ENCODE measurements around the gene DOCK3.
"Not testable (repeated sequence)": the region's sequence is repeated elsewhere in the genome, so short reads cannot be mapped to it uniquely, and the experiment has no call there.

The DOCK3 gene

DNA sequence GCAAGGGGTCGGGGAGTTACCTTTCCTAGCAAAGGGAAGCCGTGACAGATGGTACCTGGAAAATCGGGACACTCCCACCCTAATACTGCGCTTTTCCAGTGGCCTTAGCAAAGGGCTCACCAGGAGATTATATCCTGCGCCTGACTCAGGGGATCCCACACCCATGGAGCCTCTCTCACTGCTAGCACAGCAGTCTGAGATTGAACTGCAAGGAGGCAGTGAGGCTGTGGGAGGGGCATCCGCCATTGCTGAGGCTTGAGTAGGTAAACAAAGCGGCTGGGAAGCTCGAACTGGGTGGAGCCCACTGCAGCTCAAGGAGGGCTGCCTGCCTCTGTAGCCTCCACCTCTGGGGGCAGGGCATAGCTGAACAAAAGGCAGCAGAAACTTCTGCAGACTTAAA, 693.5 kb downstream of the DOCK3 start:
- not testable (repeated sequence) for H3K4me1 ChIP-seq (ENCODE audit: control insufficient read depth in 5 of 5, insufficient read depth in 5 of 5, low read length in 5 of 5); H3K4me3 ChIP-seq (ENCODE audit: low read depth in 1 of 5, low read length in 5 of 5); H3K9ac ChIP-seq (ENCODE audit: low read length in 5 of 5); H3K27ac ChIP-seq (ENCODE audit: low read depth, low read length); H3K9me3 ChIP-seq (ENCODE audit: control insufficient read depth in 5 of 5, low read length in 5 of 5); H3K36me3 ChIP-seq (ENCODE audit: control insufficient read depth in 5 of 5, insufficient read depth in 5 of 5, low read length in 5 of 5); H3K27me3 ChIP-seq (ENCODE audit: control insufficient read depth in 5 of 5, insufficient read depth in 4 of 5, low read length in 5 of 5)

DNA sequence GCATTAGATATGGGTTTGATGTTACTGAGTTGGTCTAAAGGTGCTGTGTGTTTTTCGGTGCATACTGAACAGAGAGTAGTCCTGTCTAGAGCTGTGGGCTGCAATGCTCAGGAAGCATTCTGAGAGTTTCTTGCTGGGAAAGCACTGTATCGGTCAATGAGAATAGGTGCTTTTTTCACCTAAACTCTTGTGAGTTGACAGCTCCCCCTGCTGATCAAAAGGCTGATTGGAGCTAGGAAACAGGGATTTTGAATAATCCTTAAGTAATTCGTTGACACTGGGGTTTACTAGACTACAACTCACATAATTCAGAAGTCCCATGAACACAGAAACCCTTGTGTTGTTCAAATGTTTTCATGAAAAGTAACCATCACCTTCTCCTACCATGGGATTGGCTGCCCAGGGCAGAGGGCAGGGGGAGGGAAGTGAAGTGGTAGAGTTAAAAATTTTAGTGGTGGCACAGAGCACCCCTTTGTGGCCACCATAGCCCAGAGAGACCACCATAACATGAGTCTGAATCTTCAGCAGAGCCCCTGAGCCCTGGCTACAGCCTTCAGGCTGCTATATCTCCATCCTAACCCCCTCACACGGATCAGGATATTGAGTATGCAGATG, 697.3 kb downstream of the DOCK3 start:
- Histone ChIP-seq H3K9me3 (ENCODE audit: control insufficient read depth in 5 of 5, low read length in 5 of 5) (no peaks in the 10 kb centered on the region), H3K4me1 (ENCODE audit: control insufficient read depth in 5 of 5, insufficient read depth in 5 of 5, low read length in 5 of 5) (peaks cover 0 to 6% (median 2%) of the 10 kb centered on the region in 5 donors), H3K9ac (ENCODE audit: low read length in 5 of 5) (no peak overlapping the region), H3K27me3 (ENCODE audit: control insufficient read depth in 5 of 5, insufficient read depth in 4 of 5, low read length in 5 of 5) (peaks cover 0 to 4% (median 0%) of the 10 kb centered on the region in 5 donors), H3K36me3 (ENCODE audit: control insufficient read depth in 5 of 5, insufficient read depth in 5 of 5, low read length in 5 of 5) (no peaks in the 10 kb centered on the region), H3K27ac (ENCODE audit: low read depth, low read length) (no peak overlapping the region), H3K4me3 (ENCODE audit: low read depth in 1 of 5, low read length in 5 of 5) (no peak overlapping the region)

DNA sequence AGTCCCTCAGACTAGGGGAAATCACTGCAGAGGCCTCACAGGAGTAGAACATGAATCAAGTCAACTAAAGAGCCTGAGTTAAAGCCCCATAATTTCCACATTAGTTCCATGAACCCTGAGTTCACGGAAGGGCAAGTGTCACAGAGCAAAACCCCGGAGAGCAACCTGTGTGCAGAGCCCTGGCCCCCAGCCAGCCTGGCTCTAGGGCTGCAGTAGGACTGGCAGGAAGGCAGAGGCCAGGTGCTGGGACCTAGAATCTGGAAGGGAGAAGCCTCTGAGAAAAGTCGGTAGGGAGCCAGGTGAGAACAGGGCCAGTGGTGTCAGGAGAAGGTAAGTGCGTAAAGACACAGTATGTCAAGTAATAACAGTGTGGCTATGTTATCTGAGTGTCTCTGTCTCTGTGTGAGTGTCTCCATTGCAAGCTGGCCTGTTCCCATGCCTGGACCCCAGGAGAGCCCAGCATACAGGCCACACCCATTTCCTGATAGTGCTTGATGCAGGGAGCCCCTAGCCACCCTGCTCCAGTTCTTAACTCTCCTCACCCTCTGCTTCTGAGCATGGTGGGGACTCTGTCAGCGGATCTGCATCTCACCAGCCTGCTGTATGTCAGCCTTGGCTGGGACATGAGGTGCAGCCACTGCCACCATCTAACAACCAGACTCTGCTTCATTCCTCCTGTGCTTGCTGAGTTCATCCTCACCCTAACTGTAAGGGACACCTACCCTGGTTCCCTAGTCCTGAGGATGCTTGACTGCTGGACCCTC, 699.1 kb downstream of the DOCK3 start:
- Histone ChIP-seq H3K27ac (ENCODE audit: low read depth, low read length) (no peak overlapping the region), H3K36me3 (ENCODE audit: control insufficient read depth in 5 of 5, insufficient read depth in 5 of 5, low read length in 5 of 5) (no peaks in the 10 kb centered on the region), H3K9me3 (ENCODE audit: control insufficient read depth in 5 of 5, low read length in 5 of 5) (no peaks in the 10 kb centered on the region), H3K4me1 (ENCODE audit: control insufficient read depth in 5 of 5, insufficient read depth in 5 of 5, low read length in 5 of 5) (peaks cover 0 to 6% (median 2%) of the 10 kb centered on the region in 5 donors), H3K9ac (ENCODE audit: low read length in 5 of 5) (no peak overlapping the region), H3K4me3 (ENCODE audit: low read depth in 1 of 5, low read length in 5 of 5) (no peak overlapping the region), H3K27me3 (ENCODE audit: control insufficient read depth in 5 of 5, insufficient read depth in 4 of 5, low read length in 5 of 5) (peaks cover 0 to 4% (median 0%) of the 10 kb centered on the region in 5 donors)

DNA sequence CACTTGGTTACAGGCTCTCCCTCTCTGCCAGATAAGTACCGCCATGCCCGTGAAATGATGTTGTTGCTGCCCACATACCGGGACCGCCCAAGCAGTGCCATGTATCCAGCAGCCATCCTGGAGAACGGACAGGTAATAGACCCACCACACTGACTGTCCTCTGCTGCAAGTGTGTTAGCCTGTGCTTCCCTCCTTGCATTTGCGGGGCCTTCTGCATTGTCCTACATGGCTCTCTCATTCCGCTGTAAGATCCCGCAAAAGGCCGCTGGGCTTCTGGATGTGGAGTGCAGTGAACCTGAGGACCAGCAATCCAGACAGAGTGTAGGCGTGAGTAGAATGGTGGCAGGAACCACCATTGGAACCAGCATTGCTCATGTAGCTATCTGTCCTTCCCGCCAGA, 699.7 kb downstream of the DOCK3 start:
- Histone ChIP-seq H3K4me3 (ENCODE audit: low read depth in 1 of 5, low read length in 5 of 5) (no peak overlapping the region), H3K4me1 (ENCODE audit: control insufficient read depth in 5 of 5, insufficient read depth in 5 of 5, low read length in 5 of 5) (peaks cover 0 to 6% (median 2%) of the 10 kb centered on the region in 5 donors), H3K27me3 (ENCODE audit: control insufficient read depth in 5 of 5, insufficient read depth in 4 of 5, low read length in 5 of 5) (peaks cover 0 to 4% (median 0%) of the 10 kb centered on the region in 5 donors), H3K36me3 (ENCODE audit: control insufficient read depth in 5 of 5, insufficient read depth in 5 of 5, low read length in 5 of 5) (no peaks in the 10 kb centered on the region), H3K9ac (ENCODE audit: low read length in 5 of 5) (no peak overlapping the region), H3K9me3 (ENCODE audit: control insufficient read depth in 5 of 5, low read length in 5 of 5) (no peaks in the 10 kb centered on the region), H3K27ac (ENCODE audit: low read depth, low read length) (no peak overlapping the region)

DNA sequence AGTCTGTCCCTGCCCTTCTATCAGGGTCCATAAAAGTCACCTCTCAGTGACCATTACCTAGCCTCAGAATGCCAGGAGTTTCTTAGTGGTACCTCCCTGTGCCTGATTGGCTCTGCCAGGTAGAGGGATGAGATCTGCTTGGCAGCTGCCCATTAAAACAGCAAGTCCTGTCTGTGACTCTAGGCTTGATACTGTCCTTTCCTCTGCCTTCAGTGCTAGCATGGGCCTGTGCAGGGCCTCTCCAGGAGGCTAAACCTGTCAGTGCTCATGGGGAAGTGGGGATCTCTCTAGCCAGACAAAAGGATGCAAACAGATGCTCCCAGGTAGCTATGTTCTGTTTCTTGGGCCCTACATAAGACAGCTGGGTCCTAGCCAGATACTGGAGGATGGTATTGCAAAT, 700.4 kb downstream of the DOCK3 start:
- Histone ChIP-seq H3K4me3 (ENCODE audit: low read depth in 1 of 5, low read length in 5 of 5) (no peak overlapping the region), H3K27me3 (ENCODE audit: control insufficient read depth in 5 of 5, insufficient read depth in 4 of 5, low read length in 5 of 5) (peaks cover 0 to 4% (median 0%) of the 10 kb centered on the region in 5 donors), H3K4me1 (ENCODE audit: control insufficient read depth in 5 of 5, insufficient read depth in 5 of 5, low read length in 5 of 5) (peaks cover 0 to 6% (median 2%) of the 10 kb centered on the region in 5 donors), H3K9ac (ENCODE audit: low read length in 5 of 5) (no peak overlapping the region), H3K27ac (ENCODE audit: low read depth, low read length) (no peak overlapping the region), H3K36me3 (ENCODE audit: control insufficient read depth in 5 of 5, insufficient read depth in 5 of 5, low read length in 5 of 5) (no peaks in the 10 kb centered on the region), H3K9me3 (ENCODE audit: control insufficient read depth in 5 of 5, low read length in 5 of 5) (no peaks in the 10 kb centered on the region)

DNA sequence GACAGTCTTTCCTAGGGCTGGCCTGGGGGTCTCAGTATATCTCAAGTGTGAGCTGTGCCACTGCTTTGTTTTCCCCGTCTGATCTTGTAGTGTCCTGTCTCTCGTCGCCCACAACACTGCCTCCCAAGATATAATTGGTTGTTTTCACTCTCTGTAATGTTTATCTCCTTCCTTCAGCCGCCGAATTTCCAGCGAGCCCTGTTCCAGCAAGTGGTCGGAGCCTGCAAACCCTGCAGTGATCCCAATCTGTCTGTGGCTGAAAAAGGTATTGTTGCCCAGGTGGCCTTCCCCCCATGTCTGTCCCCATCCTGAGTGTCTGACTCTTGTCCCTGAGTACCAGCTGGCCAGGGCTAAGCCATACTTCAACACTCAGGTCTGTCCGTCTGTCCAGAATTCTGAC, 700.8 kb downstream of the DOCK3 start:
- no peak overlapping the region for H3K27ac ChIP-seq (ENCODE audit: low read depth, low read length)
- no peaks in the 10 kb centered on the region for H3K36me3 ChIP-seq (ENCODE audit: control insufficient read depth in 5 of 5, insufficient read depth in 5 of 5, low read length in 5 of 5)
- H3K27me3 ChIP-seq (ENCODE audit: control insufficient read depth in 5 of 5, insufficient read depth in 4 of 5, low read length in 5 of 5) = peaks cover 0 to 4% (median 0%) of the 10 kb centered on the region in 5 donors
- H3K9ac ChIP-seq (ENCODE audit: low read length in 5 of 5) = no peak overlapping the region
- H3K4me3 ChIP-seq (ENCODE audit: low read depth in 1 of 5, low read length in 5 of 5) = no peak overlapping the region
- H3K4me1 ChIP-seq (ENCODE audit: control insufficient read depth in 5 of 5, insufficient read depth in 5 of 5, low read length in 5 of 5) = peaks cover 0 to 6% (median 2%) of the 10 kb centered on the region in 5 donors
- H3K9me3 ChIP-seq (ENCODE audit: control insufficient read depth in 5 of 5, low read length in 5 of 5) = no peaks in the 10 kb centered on the region

DNA sequence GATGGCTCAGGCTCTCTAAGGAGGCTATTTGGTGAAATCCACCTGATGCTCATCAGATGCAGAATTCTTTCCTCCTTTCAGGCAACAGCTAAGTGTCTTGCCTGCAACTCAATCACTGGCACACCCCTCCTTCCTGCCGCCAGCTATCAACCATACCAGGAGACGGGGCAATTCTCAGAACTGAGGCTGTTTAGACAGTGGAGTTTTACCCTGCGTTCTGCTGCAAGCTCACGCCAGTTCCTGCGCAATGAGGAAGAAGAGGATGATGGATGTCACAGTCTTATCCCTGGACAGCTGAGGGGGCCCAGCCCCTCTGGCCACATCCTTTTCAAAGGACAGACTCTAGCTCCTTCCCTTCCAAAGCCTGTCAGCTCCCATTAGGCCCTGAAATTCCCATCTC, 703.3 kb downstream of the DOCK3 start:
- Histone ChIP-seq H3K27ac (ENCODE audit: low read depth, low read length) (no peak overlapping the region), H3K4me3 (ENCODE audit: low read depth in 1 of 5, low read length in 5 of 5) (no peak overlapping the region), H3K4me1 (ENCODE audit: control insufficient read depth in 5 of 5, insufficient read depth in 5 of 5, low read length in 5 of 5) (peaks cover 0 to 3% (median under 1%) of the 10 kb centered on the region in 5 donors), H3K9me3 (ENCODE audit: control insufficient read depth in 5 of 5, low read length in 5 of 5) (no peaks in the 10 kb centered on the region), H3K27me3 (ENCODE audit: control insufficient read depth in 5 of 5, insufficient read depth in 4 of 5, low read length in 5 of 5) (peaks cover 0 to 4% (median 0%) of the 10 kb centered on the region in 5 donors), H3K36me3 (ENCODE audit: control insufficient read depth in 5 of 5, insufficient read depth in 5 of 5, low read length in 5 of 5) (no peaks in the 10 kb centered on the region), H3K9ac (ENCODE audit: low read length in 5 of 5) (no peak overlapping the region)

DNA sequence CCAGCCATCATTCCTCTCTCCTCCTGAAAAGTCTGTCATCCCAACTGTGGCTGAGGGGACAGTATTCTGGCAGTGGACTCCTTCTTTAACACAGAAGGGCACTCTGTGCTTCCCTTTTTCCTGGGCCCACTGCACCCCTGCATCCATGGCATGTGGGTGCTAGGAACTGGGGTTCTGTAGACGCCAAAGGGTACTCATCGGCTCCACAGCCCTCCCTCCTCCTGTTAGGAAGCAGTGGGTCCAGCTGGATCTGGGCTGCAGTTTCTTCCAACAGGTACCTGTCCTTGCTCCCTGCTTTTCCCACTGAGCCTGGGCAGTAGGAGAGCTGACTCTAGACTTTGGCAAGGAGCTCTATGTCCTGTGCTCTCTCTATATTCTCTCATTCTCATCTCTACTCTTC, 704.0 kb downstream of the DOCK3 start:
- Histone ChIP-seq H3K36me3 (ENCODE audit: control insufficient read depth in 5 of 5, insufficient read depth in 5 of 5, low read length in 5 of 5) (no peaks in the 10 kb centered on the region), H3K27ac (ENCODE audit: low read depth, low read length) (no peak overlapping the region), H3K27me3 (ENCODE audit: control insufficient read depth in 5 of 5, insufficient read depth in 4 of 5, low read length in 5 of 5) (peaks cover 0 to 4% (median 0%) of the 10 kb centered on the region in 5 donors), H3K9ac (ENCODE audit: low read length in 5 of 5) (no peak overlapping the region), H3K4me1 (ENCODE audit: control insufficient read depth in 5 of 5, insufficient read depth in 5 of 5, low read length in 5 of 5) (peaks cover 0 to 3% (median 2%) of the 10 kb centered on the region in 5 donors), H3K9me3 (ENCODE audit: control insufficient read depth in 5 of 5, low read length in 5 of 5) (no peaks in the 10 kb centered on the region), H3K4me3 (ENCODE audit: low read depth in 1 of 5, low read length in 5 of 5) (no peak overlapping the region)

DNA sequence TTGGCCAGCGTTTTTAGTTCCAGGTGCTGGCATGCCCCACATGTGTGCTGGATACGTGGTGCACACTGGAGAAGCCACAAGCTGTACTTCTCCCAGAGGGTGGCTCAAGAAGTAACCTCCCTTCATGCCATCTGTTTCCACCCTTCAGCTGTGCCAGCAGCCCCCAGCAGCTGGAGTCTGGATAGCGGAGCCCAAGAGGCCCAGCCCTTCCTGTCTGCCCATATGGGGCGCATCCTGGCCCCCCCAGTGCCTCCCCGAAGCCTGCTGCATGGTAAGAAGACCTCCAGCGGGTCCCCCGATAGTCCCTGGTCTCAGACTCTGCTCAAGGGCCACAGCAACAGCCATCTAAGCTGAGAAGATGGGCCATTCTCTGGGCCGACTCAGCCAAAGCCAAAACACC, 704.6 kb downstream of the DOCK3 start:
- Histone ChIP-seq H3K27ac (ENCODE audit: low read depth, low read length) (no peak overlapping the region), H3K36me3 (ENCODE audit: control insufficient read depth in 5 of 5, insufficient read depth in 5 of 5, low read length in 5 of 5) (no peaks in the 10 kb centered on the region), H3K27me3 (ENCODE audit: control insufficient read depth in 5 of 5, insufficient read depth in 4 of 5, low read length in 5 of 5) (peaks cover 0 to 4% (median 0%) of the 10 kb centered on the region in 5 donors), H3K4me3 (ENCODE audit: low read depth in 1 of 5, low read length in 5 of 5) (no peak overlapping the region), H3K4me1 (ENCODE audit: control insufficient read depth in 5 of 5, insufficient read depth in 5 of 5, low read length in 5 of 5) (peaks cover 0 to 9% (median 8%) of the 10 kb centered on the region in 5 donors), H3K9ac (ENCODE audit: low read length in 5 of 5) (no peak overlapping the region), H3K9me3 (ENCODE audit: control insufficient read depth in 5 of 5, low read length in 5 of 5) (no peaks in the 10 kb centered on the region)

DNA sequence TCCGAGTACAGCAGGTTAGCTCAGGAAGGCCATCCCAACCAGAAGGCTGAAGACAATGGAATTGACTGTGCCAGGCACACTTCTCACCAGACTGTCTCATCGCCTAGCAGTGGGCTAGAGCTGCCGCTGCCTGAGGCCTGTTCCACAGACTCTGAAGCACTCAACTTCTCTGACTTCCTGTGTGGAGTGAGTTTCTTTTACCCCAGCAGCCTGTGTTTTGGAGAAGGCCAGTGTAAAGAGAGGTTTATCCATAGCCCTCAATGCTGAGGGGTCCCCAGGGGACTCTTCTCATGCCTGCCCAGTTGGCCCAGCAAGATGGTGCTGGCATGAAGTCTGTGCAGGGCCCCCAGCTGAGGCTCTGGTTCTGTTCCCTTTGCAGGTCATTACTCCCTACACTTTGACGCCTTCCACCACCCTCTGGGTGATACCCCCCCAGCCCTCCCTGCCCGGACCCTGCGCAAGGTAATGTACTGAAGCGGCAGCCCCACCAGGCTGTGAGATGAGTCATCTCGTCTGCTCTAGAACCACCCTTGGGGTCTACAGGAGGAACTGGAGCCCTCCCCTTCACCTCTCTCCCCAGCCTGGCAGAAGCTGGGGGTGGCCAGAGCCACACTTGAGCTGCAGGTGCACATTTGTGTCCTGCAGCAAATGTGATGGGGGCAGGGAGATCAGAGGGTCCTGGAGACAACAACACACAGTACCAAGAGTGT, 705.2 kb downstream of the DOCK3 start:
- no peak overlapping the region for H3K4me3 ChIP-seq (ENCODE audit: low read depth in 1 of 5, low read length in 5 of 5)
- H3K9me3 ChIP-seq (ENCODE audit: control insufficient read depth in 5 of 5, low read length in 5 of 5) = no peaks in the 10 kb centered on the region
- no peak overlapping the region for H3K27ac ChIP-seq (ENCODE audit: low read depth, low read length)
- no peaks in the 10 kb centered on the region for H3K36me3 ChIP-seq (ENCODE audit: control insufficient read depth in 5 of 5, insufficient read depth in 5 of 5, low read length in 5 of 5)
- H3K27me3 ChIP-seq (ENCODE audit: control insufficient read depth in 5 of 5, insufficient read depth in 4 of 5, low read length in 5 of 5) = peaks cover 0 to 4% (median 0%) of the 10 kb centered on the region in 5 donors
- H3K4me1 ChIP-seq (ENCODE audit: control insufficient read depth in 5 of 5, insufficient read depth in 5 of 5, low read length in 5 of 5) = peaks cover 0 to 12% (median 11%) of the 10 kb centered on the region in 5 donors
- H3K9ac ChIP-seq (ENCODE audit: low read length in 5 of 5) = no peak overlapping the region

Measured in subcutaneous abdominal adipose tissue (tissue), 5 donors.